Measurements from ENCODE around the gene JAK1. TPM values are rescaled to one million over a fixed set of nuclear protein-coding genes. Genes with fewer than 3 reads are reported as not detected.

JAK1 gene
- polyA plus RNA-seq, 2 of the 4 experiments (the other 2 are of a cell fraction), result 110 to 159 TPM

GRCh38 chr1:64834734-64835133, 131.6 kb downstream of the JAK1 start:
- FAIRE-seq (no peak), DNase-seq (ENCODE audit: low read depth in 1 of 2, low spot score in 1 of 2) (peak in 1 of 2 experiments; percentile 14), ATAC-seq (peak in 1 of 2 experiments; percentile 64; a peak in 3 of 6 replicates)
- Histone ChIP-seq H3K4me3 (no peak overlapping the region), H3K27ac (peak overlapping the region in 1 of 2 experiments; percentile 50; a peak in 2 of 6 replicates), H3K9me3 (no peaks in the 10 kb centered on the region), H3K4me1 (peaks cover 25% of the 10 kb centered on the region), H3K4me2 (no peak overlapping the region)
- TF ChIP-seq REST (IDR thresholded peaks at IDR 0.05) (no peak), ATOH8 (CRISPR knock-in tag; IDR thresholded peaks at IDR 0.05; ENCODE audit: low read depth) (no peak), SREBF2 (IDR thresholded peaks at IDR 0.05) (no peak), RCOR1 (IDR thresholded peaks at IDR 0.05; ENCODE audit: low read depth, low read length) (no peak), E2F6 (IDR thresholded peaks at IDR 0.05; ENCODE audit: borderline replicate concordance, low read depth) (no peak), ZSCAN20 (CRISPR knock-in tag; IDR thresholded peaks at IDR 0.05) (no peak)
- ChIA-PET POLR2A (no interaction called here), CTCF (interaction anchor here (1.0 to 1.5 kb wide), 3 partner anchors 10 to 16 kb away, joined by 3 to 4 read pairs (median 3); no protein-coding TSS in a partner anchor)

GRCh38 chr1:64830030-64830651, 136.2 kb downstream of the JAK1 start:
- ChIA-PET POLR2A (no interaction called here), CTCF (interaction anchor here (1.0 kb wide), 1 partner anchor 245 kb away, joined by 3 read pairs; no protein-coding TSS in a partner anchor)
- FAIRE-seq (no peak), ATAC-seq (no peak), DNase-seq (ENCODE audit: low read depth in 1 of 2, low spot score in 1 of 2) (no peak)
- Histone ChIP-seq H3K4me3 (no peak overlapping the region), H3K4me1 (peaks cover 22% of the 10 kb centered on the region), H3K27ac (no peak overlapping the region), H3K4me2 (no peak overlapping the region), H3K9me3 (no peaks in the 10 kb centered on the region)
- 81% methylated on average over 5 of the region's 5 CpGs for WGBS (ENCODE audit: missing lambda C conversion rate)
- TF ChIP-seq MAZ (IDR thresholded peaks at IDR 0.05; ENCODE audit: borderline replicate concordance, low read depth, low read length), result no peak
- no peak for TF ChIP-seq ZFP36 (IDR thresholded peaks at IDR 0.05; ENCODE audit: borderline replicate concordance, partially characterized antibody)
- no peak for TF ChIP-seq TP53 (CRISPR knock-in tag; IDR thresholded peaks at IDR 0.05)
- TF ChIP-seq RCOR1 (IDR thresholded peaks at IDR 0.05; ENCODE audit: low read depth, low read length), result no peak
- TF ChIP-seq POLR2A (IDR thresholded peaks at IDR 0.05; ENCODE audit: low read length), result no peak
- no peak for TF ChIP-seq HMGXB4 (CRISPR knock-in tag; IDR thresholded peaks at IDR 0.05; ENCODE audit: borderline replicate concordance)
- no peak for TF ChIP-seq EHMT2 (IDR thresholded peaks at IDR 0.05; ENCODE audit: low read depth)
- no peak for TF ChIP-seq CBX2 (IDR thresholded peaks at IDR 0.05; ENCODE audit: borderline replicate concordance, low read depth)

GRCh38 chr1:64829411-64830029, 136.8 kb downstream of the JAK1 start:
- Histone ChIP-seq H3K4me2 (no peak overlapping the region), H3K4me3 (no peak overlapping the region), H3K4me1 (peaks cover 16% of the 10 kb centered on the region), H3K27ac (no peak overlapping the region), H3K9me3 (no peaks in the 10 kb centered on the region)
- ChIA-PET CTCF (interaction anchor here (1.0 kb wide), 1 partner anchor 246 kb away, joined by 3 read pairs; no protein-coding TSS in a partner anchor), POLR2A (no interaction called here)
- 81% methylated on average over 8 of the region's 8 CpGs for WGBS (ENCODE audit: missing lambda C conversion rate)
- ATAC-seq (no peak), DNase-seq (ENCODE audit: low read depth in 1 of 2, low spot score in 1 of 2) (no peak), FAIRE-seq (no peak)
- no peak for TF ChIP-seq FOSB (CRISPR knock-in tag; IDR thresholded peaks at IDR 0.05)
